Activated CD8-positive, alpha-beta memory T cell treated with anti-CD3 and anti-CD28 coated beads, Interleukin-2, amount 50 U/mL, for 48 hours (primary cell): ENCODE data around the gene MED19.
"Not testable (repeated sequence)": the region's sequence is repeated elsewhere in the genome, so short reads cannot be mapped to it uniquely, and the experiment has no call there.

Source experiments
- DNase-seq: peaks from one replicate; pipeline ENCODE4 v3.0.0-alpha.2; 2020

The MED19 gene

GRCh38 chr11:57704932-57705331, 7.1 kb downstream of the MED19 start:
- no peak for DNase-seq

GRCh38 chr11:57703341-57703740, 8.7 kb downstream of the MED19 start:
- no peak for DNase-seq

- DNase-seq: no peak
These were observed 11.6 kb downstream of the MED19 start for GRCh38 chr11:57700425-57700824.

GRCh38 chr11:57699813-57700212, 12.2 kb downstream of the MED19 start:
- no peak for DNase-seq

- no peak for DNase-seq
These were observed 13.1 kb downstream of the MED19 start for GRCh38 chr11:57698843-57699365.

- DNase-seq: not testable (repeated sequence)
These were observed 21.5 kb downstream of the MED19 start for GRCh38 chr11:57690474-57690873.

DNA sequence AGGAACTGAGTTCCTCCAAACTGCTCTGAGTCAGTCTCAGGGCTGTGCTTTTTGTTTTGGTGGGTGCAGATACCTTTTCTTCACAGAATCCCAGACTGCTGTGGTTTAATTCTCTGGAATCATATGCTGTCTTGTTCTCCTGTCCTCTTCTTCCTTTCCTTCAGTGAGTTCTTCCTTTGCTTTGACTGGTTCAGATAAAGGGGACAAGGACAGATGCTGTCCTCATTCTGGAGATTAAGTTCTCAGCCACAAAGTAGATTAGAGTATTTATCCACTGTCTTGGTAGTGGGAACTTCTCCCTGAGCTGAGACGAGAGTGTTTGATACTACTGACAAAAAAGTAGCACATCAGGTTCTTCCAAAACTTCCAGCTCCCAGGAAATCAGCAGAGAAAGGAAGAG, 30.8 kb downstream of the MED19 start:
- no peak for DNase-seq

DNA sequence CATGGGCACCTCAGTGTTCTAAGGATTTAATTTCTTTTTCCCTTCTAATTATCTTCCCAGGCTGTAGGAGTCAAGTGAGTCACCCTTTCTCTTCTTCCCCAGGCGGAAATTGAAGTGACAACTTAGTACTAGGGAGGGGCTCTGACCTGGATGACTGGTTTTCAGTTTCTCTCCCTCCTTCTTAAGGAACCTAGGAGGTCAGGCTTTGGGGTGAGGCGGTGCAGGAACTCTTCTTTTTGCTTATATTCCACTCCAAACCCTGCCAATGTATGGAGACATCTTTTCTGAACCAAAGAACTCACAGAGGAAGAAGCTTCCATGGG, 31.5 kb downstream of the MED19 start:
- no peak for DNase-seq

DNA sequence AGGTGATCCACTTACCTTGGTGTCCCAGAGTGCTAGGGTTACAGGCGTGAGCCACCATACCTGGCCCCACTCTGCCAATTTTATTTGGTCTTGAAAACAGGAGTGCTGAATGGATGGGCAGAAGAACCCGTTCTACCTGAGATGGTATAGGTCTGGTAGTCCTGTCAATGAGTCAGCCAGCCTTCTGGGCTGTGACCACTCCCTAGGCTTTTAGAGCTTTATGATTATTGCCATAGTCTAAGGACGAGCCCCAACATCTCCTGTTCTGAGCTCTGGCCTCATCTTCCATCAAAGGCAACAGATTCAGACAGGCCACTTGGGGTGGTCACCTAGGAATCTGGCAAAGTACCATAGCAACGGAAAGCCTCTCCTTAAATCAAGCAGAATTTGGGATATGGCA, 32.6 kb downstream of the MED19 start:
- DNase-seq: no peak

- DNase-seq: no peak
These were observed 36.7 kb downstream of the MED19 start for GRCh38 chr11:57675176-57675941.

DNA sequence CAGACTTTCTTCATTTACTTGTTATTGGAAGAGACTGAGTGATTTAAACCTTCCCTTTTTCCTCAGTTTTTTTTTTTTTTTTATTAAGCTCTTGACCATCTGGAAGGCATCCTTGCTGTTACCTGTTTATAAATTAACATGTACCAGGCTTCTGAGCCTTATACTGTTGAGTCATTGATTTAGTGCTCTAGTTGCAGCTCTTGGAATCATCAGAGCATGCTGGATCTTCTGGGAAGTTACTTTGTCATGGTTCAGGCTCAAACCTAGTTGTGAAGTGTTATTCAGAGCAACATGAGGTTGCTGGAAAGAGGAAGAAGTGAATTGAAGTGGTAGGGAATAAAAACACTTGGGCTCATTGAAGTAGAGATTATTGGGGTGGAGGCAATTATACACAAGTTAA, 37.8 kb downstream of the MED19 start:
- no peak for DNase-seq

- no peak for DNase-seq
These were observed 43.6 kb downstream of the MED19 start for GRCh38 chr11:57668434-57668782.

GRCh38 chr11:57667736-57668433, 44.1 kb downstream of the MED19 start, which contains the start of gene ZDHHC5:
TSS of gene ZDHHC5 (plus strand) at chr11:57668114. CDS start at chr11:57673091, 4,977 bp downstream.
- DNase-seq: peak; percentile 99

DNA sequence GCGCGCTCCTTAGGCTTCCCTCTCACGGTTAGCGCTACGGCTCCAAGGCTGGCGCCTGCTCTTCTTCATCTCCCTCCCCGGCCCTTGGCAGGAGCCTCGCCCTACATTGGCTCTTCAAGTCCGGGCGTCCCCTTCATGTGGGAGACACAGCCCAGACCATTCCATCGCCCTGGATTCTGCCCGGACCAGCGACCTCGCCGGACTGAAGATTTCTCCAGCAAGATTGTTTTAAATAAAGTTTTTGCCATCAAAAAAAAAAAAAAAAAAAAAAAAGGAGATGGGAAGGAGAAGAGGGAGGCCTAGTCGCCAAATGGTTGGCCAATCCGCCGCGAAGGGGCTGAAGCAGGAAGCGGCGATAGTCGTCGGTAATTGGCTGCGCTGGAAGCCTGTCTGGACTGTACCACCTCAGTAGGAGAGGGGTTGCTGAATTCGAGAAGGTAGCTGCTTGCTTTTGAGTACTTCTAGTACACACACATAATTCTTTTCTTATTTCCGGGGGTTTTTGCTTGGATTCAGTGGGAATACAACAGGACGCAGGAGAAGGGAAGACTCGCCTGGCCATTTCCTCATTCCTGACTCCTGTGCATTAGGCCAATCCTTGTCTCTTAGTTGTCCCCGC, 44.8 kb downstream of the MED19 start:
- DNase-seq: peak; percentile 90

- DNase-seq: no peak
These were observed 48.0 kb downstream of the MED19 start for GRCh38 chr11:57663975-57664374.

DNA sequence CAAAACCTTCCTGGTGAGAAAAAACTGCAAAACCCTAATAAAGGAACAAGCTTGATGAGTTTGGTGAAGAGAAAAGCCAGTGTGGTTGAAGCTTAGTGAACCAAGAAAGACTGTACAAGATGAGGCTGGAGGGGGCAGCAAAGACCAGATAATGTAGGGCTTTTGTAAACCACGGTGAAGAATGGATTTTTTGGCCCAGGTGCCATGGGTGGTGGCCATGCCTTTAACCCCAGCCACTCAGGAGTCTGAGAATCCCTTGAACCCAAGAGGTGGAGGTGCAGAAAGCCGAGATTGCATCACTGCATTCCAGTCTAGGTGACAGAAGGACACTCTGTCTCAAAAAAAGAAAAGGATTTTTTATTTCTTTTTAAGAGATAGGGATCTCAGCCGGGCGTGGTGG, 49.1 kb downstream of the MED19 start:
- no peak for DNase-seq

DNA sequence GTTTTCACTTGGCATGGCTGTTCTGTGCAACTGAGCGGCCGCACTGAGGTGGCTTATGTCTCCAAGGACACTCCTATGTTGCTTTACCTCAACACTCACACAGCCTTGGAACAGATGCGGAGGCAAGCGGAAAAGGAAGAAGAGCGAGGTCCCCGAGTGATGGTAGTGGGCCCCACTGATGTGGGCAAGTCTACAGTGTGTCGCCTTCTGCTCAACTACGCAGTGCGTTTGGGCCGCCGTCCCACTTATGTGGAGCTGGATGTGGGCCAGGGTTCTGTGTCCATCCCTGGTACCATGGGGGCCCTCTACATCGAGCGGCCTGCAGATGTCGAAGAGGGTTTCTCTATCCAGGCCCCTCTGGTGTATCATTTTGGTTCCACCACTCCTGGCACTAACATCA, 52.3 kb downstream of the MED19 start:
- no peak for DNase-seq

GRCh38 chr11:57658023-57658361, 54.0 kb downstream of the MED19 start:
- no peak for DNase-seq

DNA sequence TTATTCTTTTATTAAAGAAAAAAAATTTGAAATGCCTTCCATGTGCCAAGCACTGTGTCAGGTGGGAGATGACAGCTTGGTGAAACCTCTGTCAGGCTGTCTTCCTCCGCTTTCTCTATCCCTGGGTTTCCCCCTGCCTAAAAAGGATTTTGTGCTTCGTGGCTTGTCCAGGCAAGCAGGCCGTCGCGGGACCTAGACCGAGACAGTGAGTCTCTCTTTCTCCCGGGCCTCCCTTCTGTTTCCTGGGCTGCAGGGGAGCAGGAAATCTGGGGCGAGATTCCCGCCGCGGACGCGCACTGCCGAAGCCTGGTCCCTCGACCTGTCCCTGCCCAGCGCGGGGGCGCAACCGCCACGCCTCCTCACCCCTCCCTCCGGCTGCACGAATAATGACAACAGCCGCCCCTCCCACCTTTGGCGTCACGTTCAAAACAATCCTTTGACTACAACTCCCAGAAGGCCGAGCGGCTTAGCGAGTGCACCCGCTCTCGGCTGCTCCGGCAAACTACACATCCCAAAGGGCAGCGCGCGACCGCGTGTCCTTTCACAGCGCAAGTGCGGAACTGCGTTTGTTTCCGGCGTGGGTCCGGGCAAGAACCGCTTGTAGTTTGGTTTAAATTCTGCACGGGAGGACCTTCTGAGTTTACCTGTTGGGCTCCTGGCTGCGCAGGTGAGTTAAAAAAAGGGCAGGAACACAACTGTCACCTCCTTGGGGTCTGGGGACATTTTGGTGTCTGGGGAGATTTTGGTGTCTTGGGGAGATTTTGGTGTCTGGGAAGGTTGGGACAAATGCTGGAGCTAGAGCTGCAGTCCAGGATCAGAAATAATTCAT, 54.6 kb downstream of the MED19 start, which contains the start of gene CLP1:
Gene CLP1, plus strand, starts transcription at position 569 of the 829 bp plus-strand sequence. CDS start 1,715 bp downstream, outside the sequence.
- peak; percentile 97 for DNase-seq

DNA sequence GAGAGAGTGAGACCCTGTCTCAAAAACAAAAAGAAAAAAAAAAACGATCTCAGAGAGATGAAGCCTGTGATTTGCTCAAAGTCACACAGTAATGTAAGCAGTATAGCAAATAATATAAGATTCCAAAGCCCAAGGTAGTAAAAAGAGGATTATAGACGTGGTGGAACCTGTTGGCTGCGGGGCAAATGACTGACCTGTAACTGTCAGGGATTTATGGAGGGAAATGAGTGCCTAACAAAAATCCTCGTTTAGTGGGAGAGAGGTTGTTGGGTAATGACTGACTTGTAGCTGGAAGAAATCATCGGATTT, 55.2 kb downstream of the MED19 start:
- no peak for DNase-seq
